HEK293 (cell line): ENCODE data around the gene TNS1.

ENCODE experiments used
- CTCF ChIP-seq: fragments of 450-650 bp; formaldehyde crosslinking; IDR thresholded peaks from 2 replicates; pipeline ENCODE4 v1.5.1; 2016; ENCODE audit warnings: missing biosample characterization, missing genetic modification characterization
- GFI1B ChIP-seq: fragments of 450-650 bp; formaldehyde crosslinking; IDR thresholded peaks from 2 replicates; pipeline ENCODE4 v1.5.1; 2016; ENCODE audit warnings: missing biosample characterization, missing genetic modification characterization
- MYNN ChIP-seq: fragments of 450-650 bp; formaldehyde crosslinking; IDR thresholded peaks from 2 replicates; pipeline ENCODE4 v1.5.1; 2016; ENCODE audit warnings: missing biosample characterization, missing genetic modification characterization, borderline replicate concordance
- SCRT1 ChIP-seq: fragments of 450-650 bp; formaldehyde crosslinking; IDR thresholded peaks from 2 replicates; pipeline ENCODE4 v1.5.1; 2016; ENCODE audit warnings: missing biosample characterization, missing genetic modification characterization, borderline replicate concordance
- TCF7L2 ChIP-seq: IDR thresholded peaks from 2 replicates; pipeline ENCODE4 v1.6.1; 2011; ENCODE audit warnings: low read depth, mild to moderate bottlenecking, inconsistent platforms, low read length, moderate library complexity, borderline replicate concordance
- WT1 ChIP-seq: fragments of 450-650 bp; formaldehyde crosslinking; IDR thresholded peaks from 2 replicates; pipeline ENCODE4 v1.5.1; 2016; ENCODE audit warnings: missing biosample characterization, missing genetic modification characterization
- ZNF121 ChIP-seq: fragments of 450-650 bp; formaldehyde crosslinking; IDR thresholded peaks from 2 replicates; pipeline ENCODE4 v1.5.1; 2016; ENCODE audit warnings: missing biosample characterization, missing genetic modification characterization
- ZNF747 ChIP-seq: fragments of 450-650 bp; formaldehyde crosslinking; IDR thresholded peaks from 2 replicates; pipeline ENCODE4 v1.5.1; 2016; ENCODE audit warnings: missing biosample characterization, missing genetic modification characterization

- TF ChIP-seq CTCF (tag by site-specific recombination) (no peak), ZNF121 (tag by site-specific recombination) (no peak), GFI1B (no peak), TCF7L2 (no peak), ZNF747 (tag by site-specific recombination) (no peak), MYNN (tag by site-specific recombination) (no peak), SCRT1 (no peak), WT1 (no peak)
These were observed 184.4 kb downstream of the TNS1 start for GRCh38 chr2:217818293-217818850.
